ENCODE data around the gene LY6G5C. TPM values are rescaled to one million over a fixed set of nuclear protein-coding genes. Genes with fewer than 3 reads are reported as not detected.
A peak's percentile ranks its signal among the peaks of the same experiment; 100 is the strongest.

Gene LY6G5C
- total and polyA plus RNA-seq, 2 of the 13 experiments (the other 11 are each of a cell fraction or from before 2014, with no cell fraction given): 0.33 to 0.55 TPM

- TF ChIP-seq DMTF1 (CRISPR knock-in tag; IDR thresholded peaks at IDR 0.05) (peak; percentile 20; the same call in 1 of the 2 replicates), PAF1 (CRISPR knock-in tag; IDR thresholded peaks at IDR 0.05) (no peak), KAT8 (CRISPR knock-in tag; IDR thresholded peaks at IDR 0.05) (peak; percentile 94), ZNF572 (CRISPR knock-in tag; IDR thresholded peaks at IDR 0.05) (peak; percentile 80; the same call in 1 of the 2 replicates), SAP130 (CRISPR knock-in tag; IDR thresholded peaks at IDR 0.05; ENCODE audit: low read depth) (peak; percentile 94), MYC (CRISPR knock-in tag; IDR thresholded peaks at IDR 0.05; ENCODE audit: borderline replicate concordance) (peak; percentile 74; the same call in 1 of the 2 replicates), ZNF784 (CRISPR knock-in tag; IDR thresholded peaks at IDR 0.05; ENCODE audit: borderline replicate concordance) (peak; percentile 5; the same call in 1 of the 2 replicates), SIN3B (IDR thresholded peaks at IDR 0.05; ENCODE audit: low read length) (peak; percentile 16; the same call in 1 of the 2 replicates), HDAC1 (CRISPR knock-in tag; IDR thresholded peaks at IDR 0.05) (peak; percentile 75)
Measured at GRCh38 chr6:31665501-31666336, 15.1 kb downstream of the LY6G5C start, which contains the start of gene CSNK2B (continued).
